Iris pigment epithelial cell (primary cell): ENCODE measurements around the gene FRRS1.

Experiments used
- DNase-seq: peaks from one replicate; pipeline ENCODE4 v3.0.0-alpha.2; 2011; ENCODE audit warnings: low read depth

FRRS1 gene

GRCh38 chr1:99676876-99677275 lies 89.6 kb downstream of the FRRS1 start:
- DNase-seq, result no peak

- no peak for DNase-seq
Measured at GRCh38 chr1:99675994-99676393, 90.4 kb downstream of the FRRS1 start.

- no peak for DNase-seq
Measured at GRCh38 chr1:99675292-99675691, 91.1 kb downstream of the FRRS1 start.

- no peak for DNase-seq
Measured at GRCh38 chr1:99674115-99675064, 92.0 kb downstream of the FRRS1 start.

GRCh38 chr1:99673315-99673714 lies 93.1 kb downstream of the FRRS1 start:
- no peak for DNase-seq

- DNase-seq, result peak; percentile 11
Measured at GRCh38 chr1:99672530-99673213, 93.8 kb downstream of the FRRS1 start.

- DNase-seq, result no peak
Measured at GRCh38 chr1:99672038-99672437, 94.4 kb downstream of the FRRS1 start.

GRCh38 chr1:99670583-99670982 lies 95.9 kb downstream of the FRRS1 start:
- no peak for DNase-seq

GRCh38 chr1:99669821-99670220 lies 96.6 kb downstream of the FRRS1 start:
- DNase-seq, result no peak

- DNase-seq, result no peak
Measured at GRCh38 chr1:99669376-99669775, 97.1 kb downstream of the FRRS1 start.

GRCh38 chr1:99665212-99665611 lies 101.2 kb downstream of the FRRS1 start:
- no peak for DNase-seq

- no peak for DNase-seq
Measured at GRCh38 chr1:99663501-99663900, 102.9 kb downstream of the FRRS1 start.

- DNase-seq, result peak; percentile 77
Measured at GRCh38 chr1:99662539-99663080, 103.8 kb downstream of the FRRS1 start.

GRCh38 chr1:99661780-99662179 lies 104.7 kb downstream of the FRRS1 start:
- DNase-seq, result peak; percentile 40

GRCh38 chr1:99660496-99660895 lies 105.9 kb downstream of the FRRS1 start:
- DNase-seq, result no peak

- DNase-seq, result peak; percentile 69
Measured at GRCh38 chr1:99659755-99660210, 106.7 kb downstream of the FRRS1 start.
